Spleen (tissue), 11 donors: Measurements from ENCODE around the gene TMC1. TPM values are rescaled to one million over a fixed set of nuclear protein-coding genes. Genes with fewer than 3 reads are reported as not detected.

ENCODE experiments used
- DNase-seq: peaks from one replicate; pipeline ENCODE4 v3.0.0-alpha.2; 2020
- H3K27ac ChIP-seq, 8 donors: fragments of 200-600 bp; sonication (generic) in 7 of 8; 1 replicate in 4 of 8; 2 replicates in 4 of 8; pipeline versions ENCODE4 v1.5.0 to v1.8.0; 2016 to 2021; ENCODE audit warnings: inconsistent platforms in 4 of 8, mild to moderate bottlenecking in 4 of 8, moderate library complexity in 1 of 8
- H3K27me3 ChIP-seq, 7 donors: fragments of 200-600 bp; sonication (generic) in 6 of 7; replicated peaks in 1 of 7; 1 replicate in 4 of 7; 2 replicates in 3 of 7; pipeline versions ENCODE4 v1.5.0 to v1.8.0; 2016 to 2021; ENCODE audit warnings: inconsistent platforms in 3 of 7, mild to moderate bottlenecking in 1 of 7
- H3K36me3 ChIP-seq, 6 donors: fragments of 200-600 bp; sonication (generic) in 5 of 6; 1 replicate in 4 of 6; 2 replicates in 2 of 6; pipeline versions ENCODE4 v1.5.0 to v1.8.0; 2016 to 2021; ENCODE audit warnings: inconsistent platforms in 2 of 6
- H3K4me1 ChIP-seq, 6 donors: fragments of 200-600 bp; sonication (generic) in 5 of 6; 1 replicate in 3 of 6; 2 replicates in 3 of 6; pipeline versions ENCODE4 v1.5.0 to v1.8.0; 2016 to 2021; ENCODE audit warnings: inconsistent platforms in 3 of 6
- H3K4me3 ChIP-seq, 8 donors: fragments of 200-600 bp; sonication (generic) in 7 of 8; 1 replicate in 4 of 8; 2 replicates in 4 of 8; pipeline versions ENCODE4 v1.5.0 to v1.8.0; 2016 to 2021; ENCODE audit warnings: inconsistent platforms in 4 of 8, mild to moderate bottlenecking in 4 of 8, moderate library complexity in 2 of 8
- H3K9me3 ChIP-seq, 8 donors: fragments of 200-600 bp; sonication (generic) in 7 of 8; 1 replicate in 4 of 8; 2 replicates in 4 of 8; pipeline versions ENCODE4 v1.5.0 to v1.8.0; 2016 to 2021; ENCODE audit warnings: inconsistent platforms in 4 of 8
- CTCF ChIP-seq, 11 experiments: fragments of 200-600 bp in 7 of 11; fragments of 450-650 bp in 4 of 11; sonication (generic) in 4 of 11; IDR thresholded peaks in 8 of 11; conservative IDR thresholded peaks in 3 of 11; 1 replicate in 7 of 11; 2 replicates in 4 of 11; pipeline versions ENCODE4 v1.4.0 to v1.8.0; 2016 to 2021; ENCODE audit warnings: antibody characterized with exemption in 11 of 11, inconsistent platforms in 4 of 11, mild to moderate bottlenecking in 1 of 11
- POLR2A ChIP-seq, 3 donors: fragments of 450-650 bp; IDR thresholded peaks; one replicate each; pipeline ENCODE4 v1.5.1; 2017; ENCODE audit warnings: antibody characterized with exemption in 3 of 3, mild to moderate bottlenecking in 1 of 3
- POLR2AphosphoS5 ChIP-seq, 3 donors: sonication (generic); formaldehyde crosslinking; IDR thresholded peaks; one replicate each; pipeline ENCODE4 v1.5.1; 2017; ENCODE audit warnings: antibody characterized with exemption in 3 of 3
- WGBS, 5 donors: extraction: QIAGEN DNeasy Blood & Tissue Kit in 3 of 5; methylation state at CpG; one replicate each; pipeline versions ENCODE4 v1.1.5 to v1.1.7; 2013 to 2018; 5-methylcytosine and 5-hydroxymethylcytosine counted together
- intact Hi-C: fragments of 100-400 bp; cut with DNase I; formaldehyde crosslinking; loops from one replicate; pipeline ENCODE4 v1.15.0; 2023; ENCODE audit warnings: low total_unique reads
- polyA plus RNA-seq, 3 donors: library from polyadenylated mRNA; stranded (reverse); fragments of 200-250 nt; gene quantifications; one replicate each; pipeline ENCODE4 v1.2.1, GENCODE V29; 2013
- total RNA-seq, 7 donors: library from RNA; depleted of rRNA in 3 of 7; stranded (reverse); fragments of >200 nt in 3 of 7; fragmentation: NEBNext Ultra II Directional in 4 of 7; extraction: Animal tissue kit (Norgen Biotek cat#: 25700) in 4 of 7; gene quantifications; one replicate each; pipeline versions ENCODE4 v1.1.0 to v1.2.1, GENCODE V29; 2016 to 2021
- donor health status: healthy with polysubstance abuse.
- donor health status: DM: no; HTN: no; CAD: no; lungs with moderate emphysema.
- donor health status: DM: no; HTN: no; CAD: no.
- donor health status: Bipolar disorder and iron deficiency.
- donor health status: healthy.
- donor health status: DM: no; HTN: no; CAD: no.
- donor health status: DM: yes; HTN: yes; CAD: no.

The TMC1 gene
- total and polyA plus RNA-seq, 10 donors = 0.04 to 0.16 TPM; not detected in 8

GRCh38 chr9:72599874-72600534 lies 78.6 kb downstream of the TMC1 start:
- WGBS, 5 donors = 65 to 82% (median 67%) methylated on average over 5 of the region's 5 CpGs
- intact Hi-C loops = no loop called here
- Histone ChIP-seq H3K27ac (no peak overlapping the region), H3K9me3 (no peaks in the 10 kb centered on the region), H3K4me1 (no peaks in the 10 kb centered on the region), H3K27me3 (no peaks in the 10 kb centered on the region), H3K36me3 (no peaks in the 10 kb centered on the region), H3K4me3 (no peak overlapping the region)
- no peak for TF ChIP-seq POLR2A (IDR thresholded peaks at IDR 0.05)
- no peak for TF ChIP-seq POLR2AphosphoS5 (IDR thresholded peaks at IDR 0.05)
- no peak for TF ChIP-seq CTCF (IDR thresholded peaks at IDR 0.05 in 8 of 11, conservative IDR thresholded peaks at IDR 0.05 in 3 of 11)
- no peak for DNase-seq

GRCh38 chr9:72600671-72601070 lies 79.3 kb downstream of the TMC1 start:
- intact Hi-C loops = no loop called here
- no peak for DNase-seq
- H3K27me3 ChIP-seq = no peaks in the 10 kb centered on the region
- H3K27ac ChIP-seq = no peak overlapping the region
- H3K36me3 ChIP-seq = no peaks in the 10 kb centered on the region
- WGBS, 5 donors = 92 to 99% (median 95%) methylated on average over 3 of the region's 3 CpGs
- H3K4me3 ChIP-seq = no peak overlapping the region
- H3K9me3 ChIP-seq = no peaks in the 10 kb centered on the region
- TF ChIP-seq POLR2A (IDR thresholded peaks at IDR 0.05) (no peak), POLR2AphosphoS5 (IDR thresholded peaks at IDR 0.05) (no peak), CTCF (IDR thresholded peaks at IDR 0.05 in 8 of 11, conservative IDR thresholded peaks at IDR 0.05 in 3 of 11) (no peak)
- H3K4me1 ChIP-seq = no peaks in the 10 kb centered on the region

- 62 to 86% (median 83%) methylated on average over 2 of the region's 2 CpGs for WGBS, 5 donors
- Histone ChIP-seq H3K27ac (no peak overlapping the region), H3K4me3 (no peak overlapping the region), H3K4me1 (no peaks in the 10 kb centered on the region), H3K9me3 (no peaks in the 10 kb centered on the region), H3K36me3 (no peaks in the 10 kb centered on the region), H3K27me3 (no peaks in the 10 kb centered on the region)
- DNase-seq = no peak
- intact Hi-C loops = no loop called here
- TF ChIP-seq CTCF (IDR thresholded peaks at IDR 0.05 in 8 of 11, conservative IDR thresholded peaks at IDR 0.05 in 3 of 11) (no peak), POLR2A (IDR thresholded peaks at IDR 0.05) (no peak), POLR2AphosphoS5 (IDR thresholded peaks at IDR 0.05) (no peak)
These were observed 80.2 kb downstream of the TMC1 start for GRCh38 chr9:72601615-72602014.

GRCh38 chr9:72612449-72612848 lies 91.0 kb downstream of the TMC1 start:
- Histone ChIP-seq H3K4me3 (no peak overlapping the region), H3K9me3 (no peaks in the 10 kb centered on the region), H3K4me1 (no peaks in the 10 kb centered on the region), H3K27me3 (no peaks in the 10 kb centered on the region), H3K27ac (no peak overlapping the region), H3K36me3 (no peaks in the 10 kb centered on the region)
- intact Hi-C loops = no loop called here
- no peak for TF ChIP-seq CTCF (IDR thresholded peaks at IDR 0.05 in 8 of 11, conservative IDR thresholded peaks at IDR 0.05 in 3 of 11)
- TF ChIP-seq POLR2AphosphoS5 (IDR thresholded peaks at IDR 0.05) = no peak
- no peak for TF ChIP-seq POLR2A (IDR thresholded peaks at IDR 0.05)
- WGBS, 5 donors = 87 to 100% (median 97%) methylated on average over 1 of the region's 1 CpG
- no peak for DNase-seq
